ENCODE measurements around the gene AHCYL2.

DNA sequence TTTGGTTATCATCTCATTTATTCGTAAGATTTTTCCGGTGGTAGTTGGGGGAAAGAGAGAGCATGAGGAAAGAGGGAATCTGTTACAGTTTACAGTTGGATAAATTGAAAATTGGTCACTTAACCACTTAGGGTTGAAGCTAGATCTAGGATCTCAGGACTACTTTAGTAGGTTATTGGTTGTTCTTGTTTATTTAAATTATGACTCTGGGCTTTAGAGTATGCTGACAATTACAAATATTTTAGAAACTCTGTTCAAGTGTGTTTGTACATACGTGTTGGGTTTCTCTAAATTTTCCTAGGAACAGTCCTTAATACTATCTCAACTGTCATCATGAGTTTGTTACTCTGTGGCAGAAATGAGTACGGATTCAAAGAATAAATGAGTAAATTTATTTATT lies 160.8 kb downstream of the AHCYL2 start:
- TF ChIP-seq, protein P1, sequence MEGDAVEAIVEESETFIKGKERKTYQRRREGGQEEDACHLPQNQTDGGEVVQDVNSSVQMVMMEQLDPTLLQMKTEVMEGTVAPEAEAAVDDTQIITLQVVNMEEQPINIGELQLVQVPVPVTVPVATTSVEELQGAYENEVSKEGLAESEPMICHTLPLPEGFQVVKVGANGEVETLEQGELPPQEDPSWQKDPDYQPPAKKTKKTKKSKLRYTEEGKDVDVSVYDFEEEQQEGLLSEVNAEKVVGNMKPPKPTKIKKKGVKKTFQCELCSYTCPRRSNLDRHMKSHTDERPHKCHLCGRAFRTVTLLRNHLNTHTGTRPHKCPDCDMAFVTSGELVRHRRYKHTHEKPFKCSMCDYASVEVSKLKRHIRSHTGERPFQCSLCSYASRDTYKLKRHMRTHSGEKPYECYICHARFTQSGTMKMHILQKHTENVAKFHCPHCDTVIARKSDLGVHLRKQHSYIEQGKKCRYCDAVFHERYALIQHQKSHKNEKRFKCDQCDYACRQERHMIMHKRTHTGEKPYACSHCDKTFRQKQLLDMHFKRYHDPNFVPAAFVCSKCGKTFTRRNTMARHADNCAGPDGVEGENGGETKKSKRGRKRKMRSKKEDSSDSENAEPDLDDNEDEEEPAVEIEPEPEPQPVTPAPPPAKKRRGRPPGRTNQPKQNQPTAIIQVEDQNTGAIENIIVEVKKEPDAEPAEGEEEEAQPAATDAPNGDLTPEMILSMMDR (IDR thresholded peaks at IDR 0.05), result no peak
- TF ChIP-seq POLR2A (IDR thresholded peaks at IDR 0.05) (no peak), EP300 (IDR thresholded peaks at IDR 0.05) (no peak)

Data from gastroesophageal sphincter (tissue), 3 donors.